ENCODE results near the gene CACNG4.

DNA sequence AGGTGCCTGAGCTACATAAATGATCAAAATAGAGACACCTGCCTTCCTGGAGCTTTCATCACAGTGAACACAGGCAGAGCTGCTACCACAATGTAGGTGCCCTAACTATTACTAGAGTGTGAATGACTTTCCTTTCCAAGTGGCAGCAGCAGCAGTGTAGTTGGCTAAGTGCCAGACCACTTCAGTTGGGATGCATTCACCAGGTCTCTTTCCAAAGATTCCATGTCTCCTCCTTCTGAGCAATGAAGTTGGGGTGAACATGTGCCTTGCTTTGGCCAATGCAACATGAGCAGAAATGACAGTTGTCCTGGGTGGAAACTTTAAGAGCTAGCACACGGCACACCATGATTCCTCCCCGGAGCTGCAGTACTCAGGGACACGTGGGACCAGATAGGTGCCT lies 23.3 kb upstream of the CACNG4 start:
- no peak for TF ChIP-seq EZH2 (IDR thresholded peaks at IDR 0.05; ENCODE audit: low read depth)
- TF ChIP-seq, protein P1, sequence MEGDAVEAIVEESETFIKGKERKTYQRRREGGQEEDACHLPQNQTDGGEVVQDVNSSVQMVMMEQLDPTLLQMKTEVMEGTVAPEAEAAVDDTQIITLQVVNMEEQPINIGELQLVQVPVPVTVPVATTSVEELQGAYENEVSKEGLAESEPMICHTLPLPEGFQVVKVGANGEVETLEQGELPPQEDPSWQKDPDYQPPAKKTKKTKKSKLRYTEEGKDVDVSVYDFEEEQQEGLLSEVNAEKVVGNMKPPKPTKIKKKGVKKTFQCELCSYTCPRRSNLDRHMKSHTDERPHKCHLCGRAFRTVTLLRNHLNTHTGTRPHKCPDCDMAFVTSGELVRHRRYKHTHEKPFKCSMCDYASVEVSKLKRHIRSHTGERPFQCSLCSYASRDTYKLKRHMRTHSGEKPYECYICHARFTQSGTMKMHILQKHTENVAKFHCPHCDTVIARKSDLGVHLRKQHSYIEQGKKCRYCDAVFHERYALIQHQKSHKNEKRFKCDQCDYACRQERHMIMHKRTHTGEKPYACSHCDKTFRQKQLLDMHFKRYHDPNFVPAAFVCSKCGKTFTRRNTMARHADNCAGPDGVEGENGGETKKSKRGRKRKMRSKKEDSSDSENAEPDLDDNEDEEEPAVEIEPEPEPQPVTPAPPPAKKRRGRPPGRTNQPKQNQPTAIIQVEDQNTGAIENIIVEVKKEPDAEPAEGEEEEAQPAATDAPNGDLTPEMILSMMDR (conservative IDR thresholded peaks at IDR 0.05) = no peak

All from PC-9 (cell line).